H1 (cell line): Measurements from ENCODE around the gene MYLK. TPM values are rescaled to one million over a fixed set of nuclear protein-coding genes. Genes with fewer than 3 reads are reported as not detected.

Experiments
- BRCA1 ChIP-seq: IDR thresholded peaks from 2 replicates; pipeline ENCODE4 v1.6.1; 2012; ENCODE audit warnings: low read depth, low read length, improper control_type of control experiment
- CEBPB ChIP-seq: IDR thresholded peaks from 2 replicates; pipeline ENCODE4 v1.6.1; 2012; ENCODE audit warnings: low read depth, low read length
- CHD1 ChIP-seq: IDR thresholded peaks from 2 replicates; pipeline ENCODE4 v1.6.1; 2012; ENCODE audit warnings: low read depth, low read length, improper control_type of control experiment
- CREB1 ChIP-seq: IDR thresholded peaks from 2 replicates; pipeline ENCODE4 v1.6.1; 2012; ENCODE audit warnings: inconsistent platforms
- FOSL1 ChIP-seq: IDR thresholded peaks from 2 replicates; pipeline ENCODE4 v1.6.1; 2011; ENCODE audit warnings: mild to moderate bottlenecking, low read depth, low read length, moderate library complexity; ENCODE audit not compliant: insufficient read depth
- HDAC2 ChIP-seq, 2 experiments: fragments of 300-600 bp in 1 of 2; sonication (generic) in 1 of 2; IDR thresholded peaks; 2 replicates each; pipeline ENCODE4 v1.6.1; 2011 to 2012; ENCODE audit warnings: low read depth in 2 of 2, low read length in 2 of 2, mild to moderate bottlenecking in 2 of 2, moderate library complexity in 2 of 2, borderline replicate concordance in 1 of 2, inconsistent platforms in 1 of 2
- RNF2 ChIP-seq: fragments of 200-900, 300-1000 bp; sonication (generic); IDR thresholded peaks from 2 replicates; pipeline ENCODE4 v1.7.1; 2016; ENCODE audit warnings: borderline replicate concordance, low read depth, mild to moderate bottlenecking, antibody characterized with exemption, low read length; ENCODE audit not compliant: poor library complexity, severe bottlenecking; ENCODE audit errors: missing control alignments
- SIRT6 ChIP-seq: IDR thresholded peaks from one replicate; pipeline ENCODE4 v1.7.1; 2012; ENCODE audit warnings: low read length, inconsistent platforms
- SIX5 ChIP-seq: IDR thresholded peaks from 2 replicates; pipeline ENCODE4 v1.6.1; 2011; ENCODE audit warnings: mild to moderate bottlenecking, low read depth, low read length
- SP1 ChIP-seq: IDR thresholded peaks from 2 replicates; pipeline ENCODE4 v1.6.1; 2011; ENCODE audit warnings: low read depth, low read length
- SUZ12 ChIP-seq: fragments of 200-600 bp; sonication (generic); IDR thresholded peaks from 2 replicates; pipeline ENCODE4 v1.6.1; 2012; ENCODE audit warnings: mild to moderate bottlenecking, inconsistent platforms, low read length, moderate library complexity, mixed read lengths
- YY1 ChIP-seq: IDR thresholded peaks from 2 replicates; pipeline ENCODE4 v1.6.1; 2011; ENCODE audit warnings: low read depth, mild to moderate bottlenecking, low read length
- polyA plus RNA-seq, 7 experiments: library from polyadenylated mRNA; depleted of rRNA in 3 of 7; stranded (reverse) in 5 of 7; unstranded in 2 of 7; fragments of >200 nt in 5 of 7; fragments of 200-250 nt in 2 of 7; gene quantifications; 1 replicate in 5 of 7; 2 replicates in 1 of 7; 4 replicates in 1 of 7; pipeline versions ENCODE4 v1.2.1 to v1.2.3, GENCODE V29; 2011 to 2013; ENCODE audit warnings: missing spikeins in 2 of 7, mixed read lengths in 2 of 7
- total RNA-seq: library from RNA; stranded (reverse); fragmentation: NEBNext Ultra II Directional; extraction: Animal tissue kit (Norgen Biotek cat#: 25700); gene quantifications from 2 replicates; pipeline ENCODE4 v1.2.1, GENCODE V29; 2021
- TF ChIP-seq, protein P1 (sequence below): fragments of 300-600 bp; sonication (generic); IDR thresholded peaks from 2 replicates; pipeline ENCODE4 v1.7.1; 2012; ENCODE audit warnings: low read length, moderate library complexity, mild to moderate bottlenecking, inconsistent platforms; ENCODE audit not compliant: insufficient replicate concordance

Gene MYLK
- total and polyA plus RNA-seq, 2 of the 8 experiments (the other 6 are each of a cell fraction or from before 2014, with no cell fraction given): 11.6 to 21.3 TPM

DNA sequence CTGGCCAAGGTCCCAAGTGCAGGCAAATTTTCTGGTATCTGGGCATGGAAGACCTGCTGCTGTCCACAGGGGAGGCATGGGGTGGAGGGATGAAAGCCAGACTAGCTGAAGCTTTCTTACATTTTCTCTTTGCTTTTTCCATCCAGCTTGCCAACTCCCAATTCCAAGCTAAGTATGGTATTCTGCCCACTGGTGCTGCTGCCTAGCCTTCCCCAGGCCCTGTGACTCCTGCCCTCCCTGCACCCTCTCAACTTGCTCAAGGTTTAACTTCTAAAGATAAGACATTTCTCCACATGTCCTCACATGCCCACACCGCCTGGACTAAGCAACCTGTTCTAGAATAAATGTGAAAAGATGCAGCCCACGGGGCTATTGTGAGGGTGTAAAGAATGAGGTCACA is 239.8 kb downstream of the MYLK start (continued):
- TF ChIP-seq, protein P1, sequence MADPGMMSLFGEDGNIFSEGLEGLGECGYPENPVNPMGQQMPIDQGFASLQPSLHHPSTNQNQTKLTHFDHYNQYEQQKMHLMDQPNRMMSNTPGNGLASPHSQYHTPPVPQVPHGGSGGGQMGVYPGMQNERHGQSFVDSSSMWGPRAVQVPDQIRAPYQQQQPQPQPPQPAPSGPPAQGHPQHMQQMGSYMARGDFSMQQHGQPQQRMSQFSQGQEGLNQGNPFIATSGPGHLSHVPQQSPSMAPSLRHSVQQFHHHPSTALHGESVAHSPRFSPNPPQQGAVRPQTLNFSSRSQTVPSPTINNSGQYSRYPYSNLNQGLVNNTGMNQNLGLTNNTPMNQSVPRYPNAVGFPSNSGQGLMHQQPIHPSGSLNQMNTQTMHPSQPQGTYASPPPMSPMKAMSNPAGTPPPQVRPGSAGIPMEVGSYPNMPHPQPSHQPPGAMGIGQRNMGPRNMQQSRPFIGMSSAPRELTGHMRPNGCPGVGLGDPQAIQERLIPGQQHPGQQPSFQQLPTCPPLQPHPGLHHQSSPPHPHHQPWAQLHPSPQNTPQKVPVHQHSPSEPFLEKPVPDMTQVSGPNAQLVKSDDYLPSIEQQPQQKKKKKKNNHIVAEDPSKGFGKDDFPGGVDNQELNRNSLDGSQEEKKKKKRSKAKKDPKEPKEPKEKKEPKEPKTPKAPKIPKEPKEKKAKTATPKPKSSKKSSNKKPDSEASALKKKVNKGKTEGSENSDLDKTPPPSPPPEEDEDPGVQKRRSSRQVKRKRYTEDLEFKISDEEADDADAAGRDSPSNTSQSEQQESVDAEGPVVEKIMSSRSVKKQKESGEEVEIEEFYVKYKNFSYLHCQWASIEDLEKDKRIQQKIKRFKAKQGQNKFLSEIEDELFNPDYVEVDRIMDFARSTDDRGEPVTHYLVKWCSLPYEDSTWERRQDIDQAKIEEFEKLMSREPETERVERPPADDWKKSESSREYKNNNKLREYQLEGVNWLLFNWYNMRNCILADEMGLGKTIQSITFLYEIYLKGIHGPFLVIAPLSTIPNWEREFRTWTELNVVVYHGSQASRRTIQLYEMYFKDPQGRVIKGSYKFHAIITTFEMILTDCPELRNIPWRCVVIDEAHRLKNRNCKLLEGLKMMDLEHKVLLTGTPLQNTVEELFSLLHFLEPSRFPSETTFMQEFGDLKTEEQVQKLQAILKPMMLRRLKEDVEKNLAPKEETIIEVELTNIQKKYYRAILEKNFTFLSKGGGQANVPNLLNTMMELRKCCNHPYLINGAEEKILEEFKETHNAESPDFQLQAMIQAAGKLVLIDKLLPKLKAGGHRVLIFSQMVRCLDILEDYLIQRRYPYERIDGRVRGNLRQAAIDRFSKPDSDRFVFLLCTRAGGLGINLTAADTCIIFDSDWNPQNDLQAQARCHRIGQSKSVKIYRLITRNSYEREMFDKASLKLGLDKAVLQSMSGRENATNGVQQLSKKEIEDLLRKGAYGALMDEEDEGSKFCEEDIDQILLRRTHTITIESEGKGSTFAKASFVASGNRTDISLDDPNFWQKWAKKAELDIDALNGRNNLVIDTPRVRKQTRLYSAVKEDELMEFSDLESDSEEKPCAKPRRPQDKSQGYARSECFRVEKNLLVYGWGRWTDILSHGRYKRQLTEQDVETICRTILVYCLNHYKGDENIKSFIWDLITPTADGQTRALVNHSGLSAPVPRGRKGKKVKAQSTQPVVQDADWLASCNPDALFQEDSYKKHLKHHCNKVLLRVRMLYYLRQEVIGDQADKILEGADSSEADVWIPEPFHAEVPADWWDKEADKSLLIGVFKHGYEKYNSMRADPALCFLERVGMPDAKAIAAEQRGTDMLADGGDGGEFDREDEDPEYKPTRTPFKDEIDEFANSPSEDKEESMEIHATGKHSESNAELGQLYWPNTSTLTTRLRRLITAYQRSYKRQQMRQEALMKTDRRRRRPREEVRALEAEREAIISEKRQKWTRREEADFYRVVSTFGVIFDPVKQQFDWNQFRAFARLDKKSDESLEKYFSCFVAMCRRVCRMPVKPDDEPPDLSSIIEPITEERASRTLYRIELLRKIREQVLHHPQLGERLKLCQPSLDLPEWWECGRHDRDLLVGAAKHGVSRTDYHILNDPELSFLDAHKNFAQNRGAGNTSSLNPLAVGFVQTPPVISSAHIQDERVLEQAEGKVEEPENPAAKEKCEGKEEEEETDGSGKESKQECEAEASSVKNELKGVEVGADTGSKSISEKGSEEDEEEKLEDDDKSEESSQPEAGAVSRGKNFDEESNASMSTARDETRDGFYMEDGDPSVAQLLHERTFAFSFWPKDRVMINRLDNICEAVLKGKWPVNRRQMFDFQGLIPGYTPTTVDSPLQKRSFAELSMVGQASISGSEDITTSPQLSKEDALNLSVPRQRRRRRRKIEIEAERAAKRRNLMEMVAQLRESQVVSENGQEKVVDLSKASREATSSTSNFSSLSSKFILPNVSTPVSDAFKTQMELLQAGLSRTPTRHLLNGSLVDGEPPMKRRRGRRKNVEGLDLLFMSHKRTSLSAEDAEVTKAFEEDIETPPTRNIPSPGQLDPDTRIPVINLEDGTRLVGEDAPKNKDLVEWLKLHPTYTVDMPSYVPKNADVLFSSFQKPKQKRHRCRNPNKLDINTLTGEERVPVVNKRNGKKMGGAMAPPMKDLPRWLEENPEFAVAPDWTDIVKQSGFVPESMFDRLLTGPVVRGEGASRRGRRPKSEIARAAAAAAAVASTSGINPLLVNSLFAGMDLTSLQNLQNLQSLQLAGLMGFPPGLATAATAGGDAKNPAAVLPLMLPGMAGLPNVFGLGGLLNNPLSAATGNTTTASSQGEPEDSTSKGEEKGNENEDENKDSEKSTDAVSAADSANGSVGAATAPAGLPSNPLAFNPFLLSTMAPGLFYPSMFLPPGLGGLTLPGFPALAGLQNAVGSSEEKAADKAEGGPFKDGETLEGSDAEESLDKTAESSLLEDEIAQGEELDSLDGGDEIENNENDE: no peak
- TF ChIP-seq CREB1: no peak
- TF ChIP-seq SIRT6: no peak
- no peak for TF ChIP-seq SUZ12
- no peak for TF ChIP-seq SIX5
- no peak for TF ChIP-seq BRCA1
- no peak for TF ChIP-seq CEBPB
- no peak for TF ChIP-seq SP1
- TF ChIP-seq RNF2: no peak
- no peak for TF ChIP-seq YY1
- no peak for TF ChIP-seq HDAC2 (IDR thresholded peaks at IDR 0.05; ENCODE audit: borderline replicate concordance in 1 of 2, low read depth in 2 of 2, low read length in 2 of 2)
- TF ChIP-seq CHD1: no peak
- TF ChIP-seq FOSL1: no peak
